Neural crest cell (in vitro differentiated cells): Measurements from ENCODE around the gene ATP11A. TPM values are rescaled to one million over a fixed set of nuclear protein-coding genes. Genes with fewer than 3 reads are reported as not detected.

Experiments used
- DNase-seq: peaks from one replicate; pipeline ENCODE4 v3.0.0; 2021; ENCODE audit warnings: low read depth, mixed read lengths, low spot score
- H3K27ac Mint-ChIP-seq: one replicate; pipeline ENCODE4 v1.8.0; 2021; ENCODE audit warnings: mild to moderate bottlenecking, mixed read lengths; ENCODE audit not compliant: unreplicated experiment
- H3K27me3 Mint-ChIP-seq: 2 replicates; pipeline ENCODE4 v1.8.0; 2021; ENCODE audit warnings: low read depth, mild to moderate bottlenecking, mixed read lengths
- H3K36me3 Mint-ChIP-seq: 2 replicates; pipeline ENCODE4 v1.8.0; 2021; ENCODE audit warnings: low read depth, mild to moderate bottlenecking, mixed read lengths
- H3K4me1 Mint-ChIP-seq: 2 replicates; pipeline ENCODE4 v1.8.0; 2021; ENCODE audit warnings: mixed read lengths
- H3K4me3 Mint-ChIP-seq: one replicate; pipeline ENCODE4 v1.8.0; 2021; ENCODE audit warnings: mild to moderate bottlenecking, mixed read lengths
- H3K9me3 Mint-ChIP-seq: 2 replicates; pipeline ENCODE4 v1.8.0; 2021; ENCODE audit warnings: mixed read lengths
- CTCF ChIP-seq: fragments of 200-600 bp; sonication (generic); conservative IDR thresholded peaks from 2 replicates; pipeline ENCODE4 v1.5.0; 2021; ENCODE audit warnings: antibody characterized with exemption, mild to moderate bottlenecking
- total RNA-seq: library from RNA; stranded (reverse); gene quantifications from 2 replicates; pipeline ENCODE4 v1.2.1, GENCODE V29; 2021

Gene ATP11A
- total RNA-seq, 1 donor from 2014 or later = 97.4 TPM

DNA sequence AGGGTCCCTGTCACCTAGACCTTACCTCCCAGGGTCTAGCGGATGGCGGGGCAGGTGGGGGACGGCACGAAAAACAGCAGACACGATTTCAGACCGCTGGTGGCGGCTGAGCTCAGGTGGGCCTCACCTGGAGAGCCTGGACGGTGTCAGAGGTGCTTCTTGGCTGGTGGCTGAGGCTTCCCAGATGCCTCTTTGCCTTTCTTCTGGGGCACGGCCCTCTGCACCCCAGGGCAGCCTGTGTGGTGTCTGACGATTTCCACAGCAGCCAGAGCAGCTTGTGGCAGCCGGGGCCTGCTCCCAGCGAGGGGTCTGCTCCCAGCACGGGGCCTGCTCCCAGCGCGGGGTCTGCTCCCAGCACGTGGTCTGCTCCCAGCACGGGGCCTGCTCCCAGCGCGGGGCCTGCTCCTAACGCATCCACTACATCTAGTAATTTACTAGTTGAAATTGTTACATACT is 66.7 kb downstream of the ATP11A start:
- Mint-ChIP-seq H3K4me3 (no peak overlapping the region), H3K27ac (peak overlapping the region; percentile 92), H3K36me3 (peaks cover 8% of the 10 kb centered on the region), H3K9me3 (no peaks in the 10 kb centered on the region), H3K4me1 (peaks cover 58% of the 10 kb centered on the region), H3K27me3 (no peaks in the 10 kb centered on the region)
- peak; percentile 18 for DNase-seq
- TF ChIP-seq CTCF = no peak

- peak overlapping the region; percentile 92 for H3K27ac Mint-ChIP-seq
- H3K36me3 Mint-ChIP-seq = peaks cover 8% of the 10 kb centered on the region
- peaks cover 57% of the 10 kb centered on the region for H3K4me1 Mint-ChIP-seq
- no peaks in the 10 kb centered on the region for H3K9me3 Mint-ChIP-seq
- no peaks in the 10 kb centered on the region for H3K27me3 Mint-ChIP-seq
- no peak for TF ChIP-seq CTCF
- H3K4me3 Mint-ChIP-seq = peak overlapping the region; percentile 79
- DNase-seq = peak; percentile 41
Observed at GRCh38 chr13:112756967-112757758, 67.3 kb downstream of the ATP11A start.

GRCh38 chr13:112757759-112758086 is 67.9 kb downstream of the ATP11A start:
- Mint-ChIP-seq H3K4me1 (peaks cover 59% of the 10 kb centered on the region), H3K4me3 (peak overlapping the region; percentile 79), H3K27ac (peak overlapping the region; percentile 92), H3K36me3 (peaks cover 11% of the 10 kb centered on the region), H3K9me3 (no peaks in the 10 kb centered on the region), H3K27me3 (no peaks in the 10 kb centered on the region)
- DNase-seq = no peak
- TF ChIP-seq CTCF = no peak

DNA sequence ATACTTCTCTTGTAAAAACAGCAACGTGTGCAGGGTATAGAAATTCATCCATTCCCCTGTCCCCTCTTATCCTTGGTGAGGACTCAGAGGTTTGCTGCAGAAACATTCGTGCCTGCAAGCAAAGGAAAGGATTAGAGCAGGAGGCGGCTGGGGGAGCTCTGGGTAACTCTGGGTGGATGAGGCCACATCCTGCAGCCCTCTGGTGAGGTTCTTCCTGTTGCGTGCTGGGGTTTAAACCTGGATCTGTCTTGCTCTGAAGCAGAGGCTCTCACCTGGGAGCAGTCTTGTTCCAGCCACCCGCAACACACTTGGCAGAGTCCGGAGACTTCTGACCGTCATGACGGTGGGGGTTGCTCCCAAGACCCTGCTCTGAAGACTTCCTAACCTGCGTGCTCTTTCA is 69.2 kb downstream of the ATP11A start:
- Mint-ChIP-seq H3K27ac (no peak overlapping the region), H3K27me3 (no peaks in the 10 kb centered on the region), H3K4me1 (peaks cover 59% of the 10 kb centered on the region), H3K9me3 (no peaks in the 10 kb centered on the region), H3K36me3 (peaks cover 11% of the 10 kb centered on the region), H3K4me3 (no peak overlapping the region)
- no peak for TF ChIP-seq CTCF
- no peak for DNase-seq

DNA sequence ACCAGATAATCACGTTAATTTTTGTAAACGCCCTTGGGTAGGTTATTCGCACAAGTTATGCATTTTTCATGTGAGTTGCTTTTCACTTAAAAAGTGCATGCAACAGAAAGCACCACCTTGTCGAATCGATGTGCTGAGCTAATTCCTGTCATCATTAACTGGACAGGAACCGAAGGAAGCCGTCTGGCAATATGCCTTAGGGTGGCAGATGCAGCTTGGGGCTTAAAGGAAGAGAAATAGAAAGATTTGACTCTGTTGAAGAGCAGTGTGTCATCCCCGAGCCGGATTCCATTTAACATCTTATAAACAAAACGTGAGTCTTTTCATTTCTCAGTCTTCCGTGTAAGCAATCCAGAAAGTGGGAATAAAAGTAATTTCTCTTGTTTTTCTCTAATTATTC is 70.0 kb downstream of the ATP11A start:
- Mint-ChIP-seq H3K27me3 (no peaks in the 10 kb centered on the region), H3K27ac (no peak overlapping the region), H3K36me3 (peaks cover 11% of the 10 kb centered on the region), H3K9me3 (no peaks in the 10 kb centered on the region), H3K4me3 (no peak overlapping the region), H3K4me1 (peaks cover 59% of the 10 kb centered on the region)
- DNase-seq = no peak
- TF ChIP-seq CTCF = no peak
